D721Med (cell line): Measurements from ENCODE around the gene KAZALD1.

Experiments used
- DNase-seq: peaks from one replicate; pipeline ENCODE4 v3.0.0; 2011; ENCODE audit warnings: low spot score; ENCODE audit not compliant: insufficient read length
- FAIRE-seq: peaks from 2 replicates; lab custom pipeline; 2011; peaks lifted over from hg19 to GRCh38; lab: Jason Lieb, UNC
- CTCF ChIP-seq: IDR thresholded peaks from 2 replicates; pipeline ENCODE4 v1.5.1; 2012; ENCODE audit warnings: mild to moderate bottlenecking, control low read depth; ENCODE audit not compliant: insufficient read depth; ENCODE audit errors: missing control alignments

Gene KAZALD1

GRCh38 chr10:101112799-101113594, 51.2 kb downstream of the KAZALD1 start:
- TF ChIP-seq CTCF: no peak
- FAIRE-seq (no peak), DNase-seq (no peak)

GRCh38 chr10:101113890-101114403, 52.2 kb downstream of the KAZALD1 start:
- no peak for TF ChIP-seq CTCF
- DNase-seq: no peak
- FAIRE-seq: no peak

GRCh38 chr10:101114646-101115045, 52.9 kb downstream of the KAZALD1 start:
- no peak for DNase-seq
- no peak for FAIRE-seq
- no peak for TF ChIP-seq CTCF
